ENCODE data around the gene KISS1.

Gene KISS1

DNA sequence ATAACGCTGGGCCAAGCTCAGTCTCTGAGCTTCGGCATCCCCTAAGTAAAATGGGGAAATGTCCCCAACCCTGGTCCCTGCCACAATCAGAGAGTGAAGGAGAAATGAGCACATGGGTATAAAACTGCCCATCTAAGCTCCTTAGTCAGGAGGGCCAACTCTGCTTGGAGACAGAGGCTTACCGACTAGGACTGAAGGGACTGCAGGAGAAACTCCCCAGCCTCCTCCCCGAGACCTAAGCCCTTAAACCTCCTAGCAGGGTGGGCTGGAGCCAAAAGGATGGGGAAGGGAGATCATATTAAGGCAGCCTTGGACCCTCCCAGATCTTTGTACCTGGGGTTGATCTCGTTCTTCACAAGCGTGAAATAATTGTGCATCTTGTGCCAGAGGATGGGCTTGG, 50.0 kb downstream of the KISS1 start:
- Histone ChIP-seq H3K4me1 (ENCODE audit: control insufficient read depth, insufficient read depth, low read length) (no peaks in the 10 kb centered on the region), H3K36me3 (ENCODE audit: control insufficient read depth in 2 of 2, insufficient read depth in 1 of 2, low read length in 2 of 2) (peaks cover 0 to 18% of the 10 kb centered on the region in 2 experiments; a peak in 1 of 3 replicates), H3K9me3 (ENCODE audit: control insufficient read depth, insufficient read depth, low read depth, low read length) (no peaks in the 10 kb centered on the region), H3K27ac (ENCODE audit: extremely low read depth, low read depth, low read length) (no peak overlapping the region), H3K4me3 (ENCODE audit: low read depth, low read length) (no peak overlapping the region)
- CTCF ChIA-PET: interaction anchor here (0.5 to 1.1 kb wide), 3 partner anchors 10 to 645 kb away, joined by 3 to 4 read pairs (median 3); no protein-coding TSS in a partner anchor
- TF ChIP-seq, protein P1, sequence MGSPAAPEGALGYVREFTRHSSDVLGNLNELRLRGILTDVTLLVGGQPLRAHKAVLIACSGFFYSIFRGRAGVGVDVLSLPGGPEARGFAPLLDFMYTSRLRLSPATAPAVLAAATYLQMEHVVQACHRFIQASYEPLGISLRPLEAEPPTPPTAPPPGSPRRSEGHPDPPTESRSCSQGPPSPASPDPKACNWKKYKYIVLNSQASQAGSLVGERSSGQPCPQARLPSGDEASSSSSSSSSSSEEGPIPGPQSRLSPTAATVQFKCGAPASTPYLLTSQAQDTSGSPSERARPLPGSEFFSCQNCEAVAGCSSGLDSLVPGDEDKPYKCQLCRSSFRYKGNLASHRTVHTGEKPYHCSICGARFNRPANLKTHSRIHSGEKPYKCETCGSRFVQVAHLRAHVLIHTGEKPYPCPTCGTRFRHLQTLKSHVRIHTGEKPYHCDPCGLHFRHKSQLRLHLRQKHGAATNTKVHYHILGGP (tag by site-specific recombination; IDR thresholded peaks at IDR 0.05): no peak
- TF ChIP-seq, protein P2, sequence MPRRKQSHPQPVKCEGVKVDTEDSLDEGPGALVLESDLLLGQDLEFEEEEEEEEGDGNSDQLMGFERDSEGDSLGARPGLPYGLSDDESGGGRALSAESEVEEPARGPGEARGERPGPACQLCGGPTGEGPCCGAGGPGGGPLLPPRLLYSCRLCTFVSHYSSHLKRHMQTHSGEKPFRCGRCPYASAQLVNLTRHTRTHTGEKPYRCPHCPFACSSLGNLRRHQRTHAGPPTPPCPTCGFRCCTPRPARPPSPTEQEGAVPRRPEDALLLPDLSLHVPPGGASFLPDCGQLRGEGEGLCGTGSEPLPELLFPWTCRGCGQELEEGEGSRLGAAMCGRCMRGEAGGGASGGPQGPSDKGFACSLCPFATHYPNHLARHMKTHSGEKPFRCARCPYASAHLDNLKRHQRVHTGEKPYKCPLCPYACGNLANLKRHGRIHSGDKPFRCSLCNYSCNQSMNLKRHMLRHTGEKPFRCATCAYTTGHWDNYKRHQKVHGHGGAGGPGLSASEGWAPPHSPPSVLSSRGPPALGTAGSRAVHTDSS (tag by site-specific recombination; IDR thresholded peaks at IDR 0.05): no peak
- no peak for TF ChIP-seq ZNF133 (tag by site-specific recombination; IDR thresholded peaks at IDR 0.05)
- no peak for TF ChIP-seq ZNF623 (tag by site-specific recombination; IDR thresholded peaks at IDR 0.05)
- TF ChIP-seq SP3 (tag by site-specific recombination; IDR thresholded peaks at IDR 0.05): no peak
- TF ChIP-seq ZNF157 (tag by site-specific recombination; IDR thresholded peaks at IDR 0.05): no peak
- no peak for TF ChIP-seq ZNF214 (tag by site-specific recombination; IDR thresholded peaks at IDR 0.05; ENCODE audit: borderline replicate concordance)
- TF ChIP-seq OSR2 (tag by site-specific recombination; IDR thresholded peaks at IDR 0.05): no peak
- no peak for TF ChIP-seq ZNF416 (tag by site-specific recombination; IDR thresholded peaks at IDR 0.05)
- no peak for TF ChIP-seq ZSCAN16 (tag by site-specific recombination; IDR thresholded peaks at IDR 0.05)
- TF ChIP-seq, protein P3, sequence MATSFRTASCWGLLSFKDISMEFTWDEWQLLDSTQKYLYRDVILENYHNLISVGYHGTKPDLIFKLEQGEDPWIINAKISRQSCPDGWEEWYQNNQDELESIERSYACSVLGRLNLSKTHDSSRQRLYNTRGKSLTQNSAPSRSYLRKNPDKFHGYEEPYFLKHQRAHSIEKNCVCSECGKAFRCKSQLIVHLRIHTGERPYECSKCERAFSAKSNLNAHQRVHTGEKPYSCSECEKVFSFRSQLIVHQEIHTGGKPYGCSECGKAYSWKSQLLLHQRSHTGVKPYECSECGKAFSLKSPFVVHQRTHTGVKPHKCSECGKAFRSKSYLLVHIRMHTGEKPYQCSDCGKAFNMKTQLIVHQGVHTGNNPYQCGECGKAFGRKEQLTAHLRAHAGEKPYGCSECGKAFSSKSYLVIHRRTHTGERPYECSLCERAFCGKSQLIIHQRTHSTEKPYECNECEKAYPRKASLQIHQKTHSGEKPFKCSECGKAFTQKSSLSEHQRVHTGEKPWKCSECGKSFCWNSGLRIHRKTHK (tag by site-specific recombination; IDR thresholded peaks at IDR 0.05): no peak
- TF ChIP-seq ZNF394 (tag by site-specific recombination; IDR thresholded peaks at IDR 0.05; ENCODE audit: borderline replicate concordance): no peak
- no peak for TF ChIP-seq ZNF292 (tag by site-specific recombination; IDR thresholded peaks at IDR 0.05; ENCODE audit: borderline replicate concordance, low read depth)
- POLR2A ChIA-PET: no interaction called here

DNA sequence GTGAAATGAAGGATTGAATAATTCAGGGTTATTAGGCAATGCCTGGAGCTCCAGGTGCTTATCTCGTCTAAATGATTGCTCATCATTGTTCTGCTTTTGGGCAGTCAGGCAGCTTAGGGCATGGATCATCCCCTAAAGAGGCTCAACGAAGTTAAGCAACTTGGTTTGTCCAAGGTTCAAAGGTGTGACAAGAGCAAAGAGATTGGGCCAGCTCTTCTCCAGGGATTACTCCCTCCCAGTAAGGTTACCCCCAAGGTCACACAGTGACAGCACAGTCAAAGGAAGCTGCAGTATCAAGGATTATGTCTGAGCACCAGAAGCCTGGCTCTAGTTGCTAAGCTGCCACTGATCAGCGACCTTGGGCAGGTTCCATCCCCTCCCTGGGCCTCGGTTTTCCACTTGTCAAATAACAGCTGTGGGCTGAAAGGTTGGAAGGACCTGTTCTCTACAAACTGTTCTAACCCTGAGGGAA, 51.2 kb downstream of the KISS1 start:
- Histone ChIP-seq H3K36me3 (ENCODE audit: control insufficient read depth in 2 of 2, insufficient read depth in 1 of 2, low read length in 2 of 2) (peaks cover 0 to 23% of the 10 kb centered on the region in 2 experiments; a peak in 1 of 3 replicates), H3K4me1 (ENCODE audit: control insufficient read depth, insufficient read depth, low read length) (no peaks in the 10 kb centered on the region), H3K4me3 (ENCODE audit: low read depth, low read length) (no peak overlapping the region), H3K9me3 (ENCODE audit: control insufficient read depth, insufficient read depth, low read depth, low read length) (no peaks in the 10 kb centered on the region), H3K27ac (ENCODE audit: extremely low read depth, low read depth, low read length) (no peak overlapping the region)
- ChIA-PET CTCF (interaction anchor here (0.6 to 2.7 kb wide), 7 partner anchors 16 to 647 kb away, joined by 3 to 11 read pairs (median 4); no protein-coding TSS in a partner anchor), POLR2A (interaction anchor here (0.6 kb wide), 1 partner anchor 279 kb away, joined by 4 read pairs; no protein-coding TSS in a partner anchor)
- TF ChIP-seq ZNF133 (tag by site-specific recombination; IDR thresholded peaks at IDR 0.05): no peak
- no peak for TF ChIP-seq ZNF600 (tag by site-specific recombination; IDR thresholded peaks at IDR 0.05)
- no peak for TF ChIP-seq BCL11B (tag by site-specific recombination; IDR thresholded peaks at IDR 0.05; ENCODE audit: low read depth)
- no peak for TF ChIP-seq SP3 (tag by site-specific recombination; IDR thresholded peaks at IDR 0.05)
- TF ChIP-seq ZNF658 (tag by site-specific recombination; IDR thresholded peaks at IDR 0.05): no peak
- TF ChIP-seq ZNF423 (tag by site-specific recombination; IDR thresholded peaks at IDR 0.05): no peak
- no peak for TF ChIP-seq ZNF530 (tag by site-specific recombination; IDR thresholded peaks at IDR 0.05; ENCODE audit: low read depth)
- TF ChIP-seq, protein P4, sequence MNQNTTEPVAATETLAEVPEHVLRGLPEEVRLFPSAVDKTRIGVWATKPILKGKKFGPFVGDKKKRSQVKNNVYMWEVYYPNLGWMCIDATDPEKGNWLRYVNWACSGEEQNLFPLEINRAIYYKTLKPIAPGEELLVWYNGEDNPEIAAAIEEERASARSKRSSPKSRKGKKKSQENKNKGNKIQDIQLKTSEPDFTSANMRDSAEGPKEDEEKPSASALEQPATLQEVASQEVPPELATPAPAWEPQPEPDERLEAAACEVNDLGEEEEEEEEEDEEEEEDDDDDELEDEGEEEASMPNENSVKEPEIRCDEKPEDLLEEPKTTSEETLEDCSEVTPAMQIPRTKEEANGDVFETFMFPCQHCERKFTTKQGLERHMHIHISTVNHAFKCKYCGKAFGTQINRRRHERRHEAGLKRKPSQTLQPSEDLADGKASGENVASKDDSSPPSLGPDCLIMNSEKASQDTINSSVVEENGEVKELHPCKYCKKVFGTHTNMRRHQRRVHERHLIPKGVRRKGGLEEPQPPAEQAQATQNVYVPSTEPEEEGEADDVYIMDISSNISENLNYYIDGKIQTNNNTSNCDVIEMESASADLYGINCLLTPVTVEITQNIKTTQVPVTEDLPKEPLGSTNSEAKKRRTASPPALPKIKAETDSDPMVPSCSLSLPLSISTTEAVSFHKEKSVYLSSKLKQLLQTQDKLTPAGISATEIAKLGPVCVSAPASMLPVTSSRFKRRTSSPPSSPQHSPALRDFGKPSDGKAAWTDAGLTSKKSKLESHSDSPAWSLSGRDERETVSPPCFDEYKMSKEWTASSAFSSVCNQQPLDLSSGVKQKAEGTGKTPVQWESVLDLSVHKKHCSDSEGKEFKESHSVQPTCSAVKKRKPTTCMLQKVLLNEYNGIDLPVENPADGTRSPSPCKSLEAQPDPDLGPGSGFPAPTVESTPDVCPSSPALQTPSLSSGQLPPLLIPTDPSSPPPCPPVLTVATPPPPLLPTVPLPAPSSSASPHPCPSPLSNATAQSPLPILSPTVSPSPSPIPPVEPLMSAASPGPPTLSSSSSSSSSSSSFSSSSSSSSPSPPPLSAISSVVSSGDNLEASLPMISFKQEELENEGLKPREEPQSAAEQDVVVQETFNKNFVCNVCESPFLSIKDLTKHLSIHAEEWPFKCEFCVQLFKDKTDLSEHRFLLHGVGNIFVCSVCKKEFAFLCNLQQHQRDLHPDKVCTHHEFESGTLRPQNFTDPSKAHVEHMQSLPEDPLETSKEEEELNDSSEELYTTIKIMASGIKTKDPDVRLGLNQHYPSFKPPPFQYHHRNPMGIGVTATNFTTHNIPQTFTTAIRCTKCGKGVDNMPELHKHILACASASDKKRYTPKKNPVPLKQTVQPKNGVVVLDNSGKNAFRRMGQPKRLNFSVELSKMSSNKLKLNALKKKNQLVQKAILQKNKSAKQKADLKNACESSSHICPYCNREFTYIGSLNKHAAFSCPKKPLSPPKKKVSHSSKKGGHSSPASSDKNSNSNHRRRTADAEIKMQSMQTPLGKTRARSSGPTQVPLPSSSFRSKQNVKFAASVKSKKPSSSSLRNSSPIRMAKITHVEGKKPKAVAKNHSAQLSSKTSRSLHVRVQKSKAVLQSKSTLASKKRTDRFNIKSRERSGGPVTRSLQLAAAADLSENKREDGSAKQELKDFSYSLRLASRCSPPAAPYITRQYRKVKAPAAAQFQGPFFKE (tag by site-specific recombination; IDR thresholded peaks at IDR 0.05; ENCODE audit: borderline replicate concordance): no peak
- TF ChIP-seq ZNF10 (tag by site-specific recombination; IDR thresholded peaks at IDR 0.05): no peak
- TF ChIP-seq, protein P5, sequence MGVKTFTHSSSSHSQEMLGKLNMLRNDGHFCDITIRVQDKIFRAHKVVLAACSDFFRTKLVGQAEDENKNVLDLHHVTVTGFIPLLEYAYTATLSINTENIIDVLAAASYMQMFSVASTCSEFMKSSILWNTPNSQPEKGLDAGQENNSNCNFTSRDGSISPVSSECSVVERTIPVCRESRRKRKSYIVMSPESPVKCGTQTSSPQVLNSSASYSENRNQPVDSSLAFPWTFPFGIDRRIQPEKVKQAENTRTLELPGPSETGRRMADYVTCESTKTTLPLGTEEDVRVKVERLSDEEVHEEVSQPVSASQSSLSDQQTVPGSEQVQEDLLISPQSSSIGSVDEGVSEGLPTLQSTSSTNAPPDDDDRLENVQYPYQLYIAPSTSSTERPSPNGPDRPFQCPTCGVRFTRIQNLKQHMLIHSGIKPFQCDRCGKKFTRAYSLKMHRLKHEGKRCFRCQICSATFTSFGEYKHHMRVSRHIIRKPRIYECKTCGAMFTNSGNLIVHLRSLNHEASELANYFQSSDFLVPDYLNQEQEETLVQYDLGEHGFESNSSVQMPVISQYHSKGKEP (tag by site-specific recombination; IDR thresholded peaks at IDR 0.05): no peak
- TF ChIP-seq SALL2 (tag by site-specific recombination; IDR thresholded peaks at IDR 0.05; ENCODE audit: borderline replicate concordance): no peak
- TF ChIP-seq ZNF785 (tag by site-specific recombination; IDR thresholded peaks at IDR 0.05): no peak
